Parathyroid adenoma (tissue), 2 donors: Measurements from ENCODE around the gene HHIPL1.

Experiments
- H2AFZ ChIP-seq: fragments of 300-600 bp; sonication (generic); one replicate; pipeline ENCODE4 v1.7.0; 2017; ENCODE audit warnings: antibody characterized with exemption, mild to moderate bottlenecking
- H3K27ac ChIP-seq: fragments of 300-600 bp; sonication (generic); one replicate; pipeline ENCODE4 v1.7.0; 2017
- H3K27me3 ChIP-seq: fragments of 300-600 bp; sonication (generic); one replicate; pipeline ENCODE4 v1.7.0; 2017; ENCODE audit warnings: low read length; ENCODE audit not compliant: control insufficient read depth, insufficient read depth
- H3K36me3 ChIP-seq: fragments of 300-600 bp; sonication (generic); one replicate; pipeline ENCODE4 v1.7.0; 2017; ENCODE audit warnings: low read length; ENCODE audit not compliant: control insufficient read depth, insufficient read depth
- H3K4me1 ChIP-seq: fragments of 300-600 bp; sonication (generic); one replicate; pipeline ENCODE4 v1.7.0; 2017; ENCODE audit warnings: control low read depth
- H3K4me2 ChIP-seq: fragments of 300-600 bp; sonication (generic); one replicate; pipeline ENCODE4 v1.7.0; 2017; ENCODE audit warnings: low read length
- H3K4me3 ChIP-seq: fragments of 300-600 bp; sonication (generic); one replicate; pipeline ENCODE4 v1.7.0; 2017; ENCODE audit warnings: low read depth, low read length
- H3K79me2 ChIP-seq: fragments of 300-600 bp; sonication (generic); one replicate; pipeline ENCODE4 v1.7.0; 2017; ENCODE audit warnings: control low read depth
- H3K9ac ChIP-seq: fragments of 300-600 bp; sonication (generic); one replicate; pipeline ENCODE4 v1.7.0; 2017; ENCODE audit warnings: mild to moderate bottlenecking
- H3K9me3 ChIP-seq: fragments of 300-600 bp; sonication (generic); one replicate; pipeline ENCODE4 v1.7.0; 2017; ENCODE audit warnings: low read length; ENCODE audit not compliant: control insufficient read depth
- CTCF ChIP-seq: fragments of 300-600 bp; sonication (generic); IDR thresholded peaks from one replicate; pipeline ENCODE4 v1.7.0; 2017; ENCODE audit warnings: antibody characterized with exemption, mild to moderate bottlenecking
- donor health status: primary hyperparathyroidism.

Gene HHIPL1

GRCh38 chr14:99715266-99716000 is 70.5 kb downstream of the HHIPL1 start:
- no peaks in the 10 kb centered on the region for H3K27me3 ChIP-seq
- H3K9ac ChIP-seq: no peak overlapping the region
- TF ChIP-seq CTCF: no peak
- H3K4me1 ChIP-seq: no peaks in the 10 kb centered on the region
- H3K9me3 ChIP-seq: no peaks in the 10 kb centered on the region
- H3K27ac ChIP-seq: no peak overlapping the region
- H2AFZ ChIP-seq: no peak overlapping the region
- no peak overlapping the region for H3K4me3 ChIP-seq
- H3K79me2 ChIP-seq: no peaks in the 10 kb centered on the region
- H3K4me2 ChIP-seq: no peak overlapping the region
- no peaks in the 10 kb centered on the region for H3K36me3 ChIP-seq

- TF ChIP-seq CTCF: no peak
- Histone ChIP-seq H3K27me3 (no peaks in the 10 kb centered on the region), H3K4me2 (no peak overlapping the region), H3K36me3 (no peaks in the 10 kb centered on the region), H3K27ac (no peak overlapping the region), H3K9ac (no peak overlapping the region), H2AFZ (no peak overlapping the region), H3K4me1 (no peaks in the 10 kb centered on the region), H3K79me2 (no peaks in the 10 kb centered on the region), H3K4me3 (no peak overlapping the region), H3K9me3 (no peaks in the 10 kb centered on the region)
These were observed 71.3 kb downstream of the HHIPL1 start for GRCh38 chr14:99716091-99716849.

GRCh38 chr14:99716850-99717681 is 72.1 kb downstream of the HHIPL1 start:
- H3K4me3 ChIP-seq: no peak overlapping the region
- no peak overlapping the region for H3K4me2 ChIP-seq
- H3K9me3 ChIP-seq: no peaks in the 10 kb centered on the region
- no peak overlapping the region for H3K9ac ChIP-seq
- H3K27ac ChIP-seq: no peak overlapping the region
- H3K36me3 ChIP-seq: no peaks in the 10 kb centered on the region
- TF ChIP-seq CTCF: no peak
- no peaks in the 10 kb centered on the region for H3K79me2 ChIP-seq
- no peaks in the 10 kb centered on the region for H3K4me1 ChIP-seq
- no peak overlapping the region for H2AFZ ChIP-seq
- H3K27me3 ChIP-seq: no peaks in the 10 kb centered on the region

- Histone ChIP-seq H3K9ac (no peak overlapping the region), H2AFZ (no peak overlapping the region), H3K4me2 (no peak overlapping the region), H3K79me2 (no peaks in the 10 kb centered on the region), H3K9me3 (no peaks in the 10 kb centered on the region), H3K4me3 (no peak overlapping the region), H3K27ac (no peak overlapping the region), H3K4me1 (no peaks in the 10 kb centered on the region), H3K27me3 (no peaks in the 10 kb centered on the region), H3K36me3 (no peaks in the 10 kb centered on the region)
- TF ChIP-seq CTCF: no peak
These were observed 72.7 kb downstream of the HHIPL1 start for GRCh38 chr14:99717682-99718013.
